Measurements from ENCODE around the gene OR5M10.
A peak's percentile ranks its signal among the peaks of the same experiment; 100 is the strongest.
"Not testable (repeated sequence)": the region's sequence is repeated elsewhere in the genome, so short reads cannot be mapped to it uniquely, and the experiment has no call there.

Gene OR5M10

DNA sequence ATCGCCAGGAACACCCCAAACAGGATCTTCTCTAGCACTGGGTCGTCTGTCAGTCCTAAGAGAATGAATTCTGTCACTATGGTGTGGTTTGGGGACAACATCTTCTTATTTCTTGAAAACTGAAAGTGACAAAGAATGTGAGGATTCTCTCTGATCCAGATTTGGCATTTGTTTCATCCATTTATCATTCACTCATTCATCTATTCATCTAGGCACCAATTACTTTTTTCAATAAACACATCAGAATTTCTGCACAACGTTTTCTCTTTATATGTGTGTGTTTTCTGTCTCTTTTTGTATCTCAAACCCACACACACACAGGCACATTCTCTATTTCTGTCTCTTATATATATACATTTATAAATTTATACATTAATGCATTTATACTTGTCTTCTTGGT, at the start of gene OR5M10:
OR5M10 (minus strand) TSS at position 101 of the 400 bp plus-strand sequence; CDS start at position 101, 0 bp downstream.
- no peak for DNase-seq (ENCODE audit: low read depth)
- no peak within 1 kb of the TSS for H3K4me3 ChIP-seq (ENCODE audit: low read depth, low read length)
- TF ChIP-seq, protein P1, sequence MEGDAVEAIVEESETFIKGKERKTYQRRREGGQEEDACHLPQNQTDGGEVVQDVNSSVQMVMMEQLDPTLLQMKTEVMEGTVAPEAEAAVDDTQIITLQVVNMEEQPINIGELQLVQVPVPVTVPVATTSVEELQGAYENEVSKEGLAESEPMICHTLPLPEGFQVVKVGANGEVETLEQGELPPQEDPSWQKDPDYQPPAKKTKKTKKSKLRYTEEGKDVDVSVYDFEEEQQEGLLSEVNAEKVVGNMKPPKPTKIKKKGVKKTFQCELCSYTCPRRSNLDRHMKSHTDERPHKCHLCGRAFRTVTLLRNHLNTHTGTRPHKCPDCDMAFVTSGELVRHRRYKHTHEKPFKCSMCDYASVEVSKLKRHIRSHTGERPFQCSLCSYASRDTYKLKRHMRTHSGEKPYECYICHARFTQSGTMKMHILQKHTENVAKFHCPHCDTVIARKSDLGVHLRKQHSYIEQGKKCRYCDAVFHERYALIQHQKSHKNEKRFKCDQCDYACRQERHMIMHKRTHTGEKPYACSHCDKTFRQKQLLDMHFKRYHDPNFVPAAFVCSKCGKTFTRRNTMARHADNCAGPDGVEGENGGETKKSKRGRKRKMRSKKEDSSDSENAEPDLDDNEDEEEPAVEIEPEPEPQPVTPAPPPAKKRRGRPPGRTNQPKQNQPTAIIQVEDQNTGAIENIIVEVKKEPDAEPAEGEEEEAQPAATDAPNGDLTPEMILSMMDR (IDR thresholded peaks at IDR 0.05; ENCODE audit: control insufficient read depth, extremely low read depth, insufficient read depth): no peak

- TF ChIP-seq, protein P1 (IDR thresholded peaks at IDR 0.05; ENCODE audit: control insufficient read depth, extremely low read depth, insufficient read depth): no peak
- no peak overlapping the region for H3K4me3 ChIP-seq (ENCODE audit: low read depth, low read length)
- DNase-seq (ENCODE audit: low read depth): no peak
Observed at GRCh38 chr11:56625946-56626345, 48.4 kb upstream of the OR5M10 start.

- peak; percentile 48 for DNase-seq (ENCODE audit: low read depth)
- TF ChIP-seq, protein P1 (IDR thresholded peaks at IDR 0.05; ENCODE audit: control insufficient read depth, extremely low read depth, insufficient read depth): peak; percentile 48
- H3K4me3 ChIP-seq (ENCODE audit: low read depth, low read length): no peak overlapping the region
Observed at GRCh38 chr11:56624661-56625110, 47.2 kb upstream of the OR5M10 start.

- no peak overlapping the region for H3K4me3 ChIP-seq (ENCODE audit: low read depth, low read length)
- no peak for DNase-seq (ENCODE audit: low read depth)
- TF ChIP-seq, protein P1 (IDR thresholded peaks at IDR 0.05; ENCODE audit: control insufficient read depth, extremely low read depth, insufficient read depth): no peak
Observed at GRCh38 chr11:56611174-56611573, 33.7 kb upstream of the OR5M10 start.

GRCh38 chr11:56592088-56592717, 14.7 kb upstream of the OR5M10 start:
- H3K4me3 ChIP-seq (ENCODE audit: low read depth, low read length); DNase-seq (ENCODE audit: low read depth): not testable (repeated sequence)

GRCh38 chr11:56558574-56558973, 18.9 kb downstream of the OR5M10 start:
- no peak for DNase-seq (ENCODE audit: low read depth)
- TF ChIP-seq, protein P1 (IDR thresholded peaks at IDR 0.05; ENCODE audit: control insufficient read depth, extremely low read depth, insufficient read depth): no peak

GRCh38 chr11:56554691-56555090, 22.8 kb downstream of the OR5M10 start:
- not testable (repeated sequence) for DNase-seq (ENCODE audit: low read depth); H3K4me3 ChIP-seq (ENCODE audit: low read depth, low read length)

More at GRCh38 chr11:56558574-56558973, 18.9 kb downstream of the OR5M10 start:
- H3K4me3 ChIP-seq (ENCODE audit: low read depth, low read length): no peak overlapping the region

DNA sequence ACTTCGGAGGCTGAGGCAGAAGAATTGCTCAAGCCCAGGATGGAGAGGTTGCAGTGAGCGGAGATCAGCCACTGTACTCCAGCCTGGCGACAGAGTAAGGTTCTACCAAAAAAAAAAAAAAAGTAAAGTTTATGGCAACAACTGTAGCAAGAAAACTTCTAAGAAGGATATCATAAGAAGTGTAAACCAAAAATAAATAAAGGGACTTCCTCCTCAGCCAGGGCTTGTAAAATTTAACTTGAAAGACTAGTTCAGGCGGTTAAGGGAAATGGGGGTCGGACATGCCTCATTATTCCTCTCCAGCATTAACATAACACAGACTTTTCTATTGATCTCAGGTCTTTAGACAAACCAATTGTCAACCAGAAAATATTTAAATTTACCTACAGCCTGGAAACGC, 32.0 kb downstream of the OR5M10 start:
- TF ChIP-seq, protein P1 (IDR thresholded peaks at IDR 0.05; ENCODE audit: control insufficient read depth, extremely low read depth, insufficient read depth): no peak
- peak; percentile 46 for DNase-seq (ENCODE audit: low read depth)
- no peak overlapping the region for H3K4me3 ChIP-seq (ENCODE audit: low read depth, low read length)
